Endothelial cell of umbilical vein (primary cell): Measurements from ENCODE around the gene CHCHD3.

Experiments used
- CTCF ChIP-seq, 2 donors: IDR thresholded peaks; 1 replicate in 1 of 2; 2 replicates in 1 of 2; pipeline ENCODE4 v1.5.1; 2011; ENCODE audit warnings: low read length in 2 of 2, mild to moderate bottlenecking in 2 of 2, moderate library complexity in 2 of 2, control low read depth in 1 of 2, inconsistent platforms in 1 of 2, low read depth in 1 of 2; ENCODE audit not compliant: insufficient read depth in 1 of 2; ENCODE audit errors: extremely low read depth in 1 of 2
- EZH2 ChIP-seq: IDR thresholded peaks from 2 replicates; pipeline ENCODE4 v1.6.1; 2012; ENCODE audit warnings: borderline replicate concordance, low read depth, mild to moderate bottlenecking, moderate library complexity, low read length, inconsistent platforms; ENCODE audit not compliant: severe bottlenecking
- MYC ChIP-seq: IDR thresholded peaks from one replicate; pipeline ENCODE4 v1.6.1; 2011; ENCODE audit warnings: mild to moderate bottlenecking, low read depth, low read length
- POLR2A ChIP-seq: IDR thresholded peaks from 2 replicates; pipeline ENCODE4 v1.6.1; 2012; ENCODE audit warnings: low read depth, mild to moderate bottlenecking, control low read depth, low read length
- POLR2AphosphoS5 ChIP-seq: IDR thresholded peaks from 2 replicates; pipeline ENCODE4 v1.6.1; 2012; ENCODE audit warnings: low read depth, mild to moderate bottlenecking, control low read depth, low read length, moderate library complexity; ENCODE audit not compliant: insufficient read depth

DNA sequence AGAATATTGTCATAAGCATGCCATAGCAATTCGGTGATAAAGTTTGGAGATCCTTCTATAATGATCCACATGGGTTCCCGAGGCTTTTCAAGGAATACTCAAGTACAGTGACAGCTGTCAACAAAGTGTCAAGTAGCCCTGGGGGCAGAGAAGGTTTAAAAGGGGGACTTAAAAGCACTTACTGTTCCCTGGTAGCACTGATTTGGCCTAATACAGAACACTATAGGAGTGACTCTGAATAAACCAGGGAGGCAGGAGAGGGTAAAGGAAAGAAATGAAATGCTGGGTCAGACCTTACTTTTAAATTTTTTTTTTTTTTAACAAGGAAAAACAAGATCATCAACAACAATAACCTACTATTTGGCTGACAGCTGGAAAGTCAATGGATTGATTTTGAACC is 20.1 kb downstream of the CHCHD3 start:
- TF ChIP-seq CTCF (IDR thresholded peaks at IDR 0.05; ENCODE audit: extremely low read depth in 1 of 2, insufficient read depth in 1 of 2, low read depth in 1 of 2, low read length in 2 of 2) (no peak), MYC (no peak), EZH2 (no peak), POLR2A (no peak), POLR2AphosphoS5 (no peak)
